Hematopoietic multipotent progenitor cell treated with erythropoietin and hydrocortisone succinate and interleukin-3 and kit ligand, for 8 days (in vitro differentiated cells): ENCODE data around the gene RUSF1.

Source experiments
- DNase-seq: peaks from one replicate; pipeline ENCODE4 v3.0.0-alpha.2; 2015

The RUSF1 gene

GRCh38 chr16:31467151-31467773 is 40.9 kb downstream of the RUSF1 start:
- DNase-seq = no peak

GRCh38 chr16:31466381-31466841 is 41.8 kb downstream of the RUSF1 start:
- no peak for DNase-seq

GRCh38 chr16:31465788-31466370 is 42.3 kb downstream of the RUSF1 start:
- DNase-seq = no peak

- DNase-seq = no peak
Observed at GRCh38 chr16:31464781-31465260, 43.4 kb downstream of the RUSF1 start.

GRCh38 chr16:31464348-31464769 is 43.8 kb downstream of the RUSF1 start:
- DNase-seq = no peak

GRCh38 chr16:31461921-31462804 is 46.0 kb downstream of the RUSF1 start:
- no peak for DNase-seq

GRCh38 chr16:31461201-31461920 is 46.8 kb downstream of the RUSF1 start:
- DNase-seq = no peak

GRCh38 chr16:31460582-31461002 is 47.6 kb downstream of the RUSF1 start:
- peak; percentile 74 for DNase-seq

GRCh38 chr16:31459687-31460581 is 48.3 kb downstream of the RUSF1 start:
- peak; percentile 99 for DNase-seq

GRCh38 chr16:31458844-31459686 is 49.1 kb downstream of the RUSF1 start, which contains the start of gene ARMC5:
Gene ARMC5 (plus strand): TSS chr16:31459501. CDS start chr16:31459525, 24 bp downstream.
- peak; percentile 99 for DNase-seq

- peak; percentile 73 for DNase-seq
Observed at GRCh38 chr16:31458073-31458843, 49.9 kb downstream of the RUSF1 start.

GRCh38 chr16:31456988-31457360 is 51.2 kb downstream of the RUSF1 start:
- no peak for DNase-seq

GRCh38 chr16:31455601-31456314 is 52.4 kb downstream of the RUSF1 start:
- peak; percentile 63 for DNase-seq

GRCh38 chr16:31453255-31454204 is 54.7 kb downstream of the RUSF1 start:
- peak; percentile 78 for DNase-seq

- peak; percentile 50 for DNase-seq
Observed at GRCh38 chr16:31452631-31453106, 55.5 kb downstream of the RUSF1 start.

- peak; percentile 68 for DNase-seq
Observed at GRCh38 chr16:31451681-31452351, 56.4 kb downstream of the RUSF1 start.

GRCh38 chr16:31451201-31451600 is 57.0 kb downstream of the RUSF1 start:
- DNase-seq = no peak
